K562 (cell line): Measurements from ENCODE around the gene LRP1. TPM values are rescaled to one million over a fixed set of nuclear protein-coding genes. Genes with fewer than 3 reads are reported as not detected.
A peak's percentile ranks its signal among the peaks of the same experiment; 100 is the strongest.

Source experiments
- GATA2 ChIP-seq: sonication (generic); formaldehyde crosslinking; IDR thresholded peaks from 2 replicates; pipeline ENCODE4 v1.4.0; 2020; ENCODE audit warnings: mild to moderate bottlenecking, missing genetic modification reagents
- HDAC8 ChIP-seq: fragments of 450-650 bp; IDR thresholded peaks from 2 replicates; pipeline ENCODE4 v1.6.1; 2016; ENCODE audit warnings: mild to moderate bottlenecking, missing genetic modification characterization, moderate library complexity, missing compliant biosample characterization
- HIVEP1 ChIP-seq: fragments of 250-450 bp; sonication (Bioruptor Pico); IDR thresholded peaks from 2 replicates; pipeline ENCODE4 v1.4.0; 2020; ENCODE audit warnings: mild to moderate bottlenecking
- PRPF4 ChIP-seq: fragments of 200-400 bp; formaldehyde crosslinking; IDR thresholded peaks from one replicate; pipeline ENCODE4 v1.6.1; 2017; ENCODE audit warnings: low read length, low read depth, mild to moderate bottlenecking; ENCODE audit not compliant: insufficient read depth, poor library complexity, severe bottlenecking
- SRF ChIP-seq, 2 experiments: fragments of 250-450, 450-650 bp in 1 of 2; sonication (Bioruptor Pico) in 1 of 2; sonication (generic) in 1 of 2; formaldehyde crosslinking; IDR thresholded peaks; 2 replicates each; pipeline versions ENCODE4 v1.5.0 to v1.5.1; 2020 to 2022; ENCODE audit warnings: mild to moderate bottlenecking in 1 of 2, missing genetic modification reagents in 1 of 2
- WHSC1 ChIP-seq: IDR thresholded peaks from one replicate; pipeline ENCODE4 v1.6.1; 2012; ENCODE audit warnings: low read length, control low read depth, inconsistent platforms
- ZNF124 ChIP-seq: sonication (generic); formaldehyde crosslinking; IDR thresholded peaks from 2 replicates; pipeline ENCODE4 v1.8.1; 2022; ENCODE audit warnings: missing genetic modification reagents
- ZNF431 ChIP-seq: sonication (generic); formaldehyde crosslinking; IDR thresholded peaks from 2 replicates; pipeline ENCODE4 v1.8.0; 2022; ENCODE audit warnings: mild to moderate bottlenecking, missing genetic modification reagents
- polyA plus RNA-seq, 8 experiments: library from polyadenylated mRNA; depleted of rRNA in 4 of 8; stranded (reverse) in 5 of 8; unstranded in 3 of 8; fragments of >200 nt; fragmentation: Nextera tagmentation in 2 of 8; fragmentation: Illumina TruSeq in 1 of 8; extraction: Ambion mirVana in 2 of 8; extraction: Trizol in 1 of 8; gene quantifications; 2 replicates each; pipeline versions ENCODE4 v1.2.1 to v1.2.3, GENCODE V29; 2011 to 2014; ENCODE audit warnings: inconsistent platforms in 1 of 8, missing spikeins in 1 of 8
- total RNA-seq, 7 experiments: library from RNA; depleted of rRNA in 6 of 7; stranded (reverse); fragments of >200 nt in 6 of 7; fragmentation: Illumina TruSeq in 2 of 7; extraction: Trizol in 2 of 7; gene quantifications; 2 replicates each; pipeline versions ENCODE4 v1.2.1 to v1.2.3, GENCODE V29; 2011 to 2021; ENCODE audit warnings: low replicate concordance in 1 of 7
- TF ChIP-seq, protein P1 (sequence below), 2 experiments: fragments of 450-650 bp in 1 of 2; sonication (generic) in 1 of 2; formaldehyde crosslinking in 1 of 2; IDR thresholded peaks; 2 replicates each; pipeline versions ENCODE4 v1.7.1 to v1.9.0; 2016 to 2022; ENCODE audit warnings: inconsistent platforms in 1 of 2, mild to moderate bottlenecking in 1 of 2, missing genetic modification reagents in 1 of 2
- TF ChIP-seq, protein P2 (sequence below): sonication (generic); formaldehyde crosslinking; IDR thresholded peaks from 2 replicates; pipeline ENCODE4 v1.8.0; 2023; ENCODE audit warnings: mild to moderate bottlenecking, missing genetic modification reagents
- TF ChIP-seq, protein P3 (sequence below): sonication (generic); formaldehyde crosslinking; IDR thresholded peaks from 2 replicates; pipeline ENCODE4 v1.8.1; 2023; ENCODE audit warnings: mild to moderate bottlenecking, missing genetic modification reagents, moderate library complexity
- TF ChIP-seq, protein P4 (sequence below): fragments of 250-450 bp; sonication (Bioruptor Pico); IDR thresholded peaks from 2 replicates; pipeline ENCODE4 v1.5.0; 2021

Gene LRP1
- total and polyA plus RNA-seq, 9 of the 15 experiments (the other 6 are each of a cell fraction or from before 2014, with no cell fraction given), result 0.04 to 0.64 (median 0.19) TPM; not detected in 2

DNA sequence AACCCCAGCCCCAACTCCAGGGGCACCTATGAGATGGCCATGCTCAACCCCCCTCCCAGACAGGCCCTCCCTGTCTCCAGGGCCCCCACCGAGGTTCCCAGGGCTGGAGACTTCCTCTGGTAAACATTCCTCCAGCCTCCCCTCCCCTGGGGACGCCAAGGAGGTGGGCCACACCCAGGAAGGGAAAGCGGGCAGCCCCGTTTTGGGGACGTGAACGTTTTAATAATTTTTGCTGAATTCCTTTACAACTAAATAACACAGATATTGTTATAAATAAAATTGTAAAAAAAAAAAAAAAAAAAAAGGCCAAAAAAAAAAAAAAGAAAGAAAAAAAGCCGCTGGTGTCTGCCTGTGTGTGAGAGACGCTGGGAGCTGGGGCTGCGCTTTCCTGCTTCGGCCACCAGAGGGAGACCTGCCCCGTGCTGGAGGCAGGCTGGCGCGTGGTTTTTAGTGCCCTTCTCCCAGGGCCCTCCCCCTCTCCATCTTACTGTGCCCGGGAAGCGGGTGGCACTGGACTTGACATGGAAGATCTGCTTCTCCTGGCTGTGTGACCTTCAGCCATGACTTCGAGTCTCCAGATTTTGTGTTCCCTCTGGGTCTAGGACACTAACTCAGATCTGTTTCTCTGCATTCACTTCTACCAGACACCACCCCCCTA lies 84.9 kb downstream of the LRP1 start (continued):
- TF ChIP-seq, protein P1, sequence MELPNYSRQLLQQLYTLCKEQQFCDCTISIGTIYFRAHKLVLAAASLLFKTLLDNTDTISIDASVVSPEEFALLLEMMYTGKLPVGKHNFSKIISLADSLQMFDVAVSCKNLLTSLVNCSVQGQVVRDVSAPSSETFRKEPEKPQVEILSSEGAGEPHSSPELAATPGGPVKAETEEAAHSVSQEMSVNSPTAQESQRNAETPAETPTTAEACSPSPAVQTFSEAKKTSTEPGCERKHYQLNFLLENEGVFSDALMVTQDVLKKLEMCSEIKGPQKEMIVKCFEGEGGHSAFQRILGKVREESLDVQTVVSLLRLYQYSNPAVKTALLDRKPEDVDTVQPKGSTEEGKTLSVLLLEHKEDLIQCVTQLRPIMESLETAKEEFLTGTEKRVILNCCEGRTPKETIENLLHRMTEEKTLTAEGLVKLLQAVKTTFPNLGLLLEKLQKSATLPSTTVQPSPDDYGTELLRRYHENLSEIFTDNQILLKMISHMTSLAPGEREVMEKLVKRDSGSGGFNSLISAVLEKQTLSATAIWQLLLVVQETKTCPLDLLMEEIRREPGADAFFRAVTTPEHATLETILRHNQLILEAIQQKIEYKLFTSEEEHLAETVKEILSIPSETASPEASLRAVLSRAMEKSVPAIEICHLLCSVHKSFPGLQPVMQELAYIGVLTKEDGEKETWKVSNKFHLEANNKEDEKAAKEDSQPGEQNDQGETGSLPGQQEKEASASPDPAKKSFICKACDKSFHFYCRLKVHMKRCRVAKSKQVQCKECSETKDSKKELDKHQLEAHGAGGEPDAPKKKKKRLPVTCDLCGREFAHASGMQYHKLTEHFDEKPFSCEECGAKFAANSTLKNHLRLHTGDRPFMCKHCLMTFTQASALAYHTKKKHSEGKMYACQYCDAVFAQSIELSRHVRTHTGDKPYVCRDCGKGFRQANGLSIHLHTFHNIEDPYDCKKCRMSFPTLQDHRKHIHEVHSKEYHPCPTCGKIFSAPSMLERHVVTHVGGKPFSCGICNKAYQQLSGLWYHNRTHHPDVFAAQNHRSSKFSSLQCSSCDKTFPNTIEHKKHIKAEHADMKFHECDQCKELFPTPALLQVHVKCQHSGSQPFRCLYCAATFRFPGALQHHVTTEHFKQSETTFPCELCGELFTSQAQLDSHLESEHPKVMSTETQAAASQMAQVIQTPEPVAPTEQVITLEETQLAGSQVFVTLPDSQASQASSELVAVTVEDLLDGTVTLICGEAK (IDR thresholded peaks at IDR 0.05), result peak; percentile 74
- TF ChIP-seq, protein P1 (CRISPR knock-in tag; IDR thresholded peaks at IDR 0.05), result peak; percentile 59; the same call in 1 of the 2 replicates
- TF ChIP-seq ZNF431 (no peak), WHSC1 (no peak), GATA2 (CRISPR knock-in tag) (no peak), SRF (CRISPR knock-in tag; IDR thresholded peaks at IDR 0.05) (no peak), PRPF4 (no peak), ZNF124 (CRISPR knock-in tag) (no peak), HIVEP1 (CRISPR knock-in tag) (no peak), HDAC8 (tag) (no peak)
- TF ChIP-seq, protein P2, sequence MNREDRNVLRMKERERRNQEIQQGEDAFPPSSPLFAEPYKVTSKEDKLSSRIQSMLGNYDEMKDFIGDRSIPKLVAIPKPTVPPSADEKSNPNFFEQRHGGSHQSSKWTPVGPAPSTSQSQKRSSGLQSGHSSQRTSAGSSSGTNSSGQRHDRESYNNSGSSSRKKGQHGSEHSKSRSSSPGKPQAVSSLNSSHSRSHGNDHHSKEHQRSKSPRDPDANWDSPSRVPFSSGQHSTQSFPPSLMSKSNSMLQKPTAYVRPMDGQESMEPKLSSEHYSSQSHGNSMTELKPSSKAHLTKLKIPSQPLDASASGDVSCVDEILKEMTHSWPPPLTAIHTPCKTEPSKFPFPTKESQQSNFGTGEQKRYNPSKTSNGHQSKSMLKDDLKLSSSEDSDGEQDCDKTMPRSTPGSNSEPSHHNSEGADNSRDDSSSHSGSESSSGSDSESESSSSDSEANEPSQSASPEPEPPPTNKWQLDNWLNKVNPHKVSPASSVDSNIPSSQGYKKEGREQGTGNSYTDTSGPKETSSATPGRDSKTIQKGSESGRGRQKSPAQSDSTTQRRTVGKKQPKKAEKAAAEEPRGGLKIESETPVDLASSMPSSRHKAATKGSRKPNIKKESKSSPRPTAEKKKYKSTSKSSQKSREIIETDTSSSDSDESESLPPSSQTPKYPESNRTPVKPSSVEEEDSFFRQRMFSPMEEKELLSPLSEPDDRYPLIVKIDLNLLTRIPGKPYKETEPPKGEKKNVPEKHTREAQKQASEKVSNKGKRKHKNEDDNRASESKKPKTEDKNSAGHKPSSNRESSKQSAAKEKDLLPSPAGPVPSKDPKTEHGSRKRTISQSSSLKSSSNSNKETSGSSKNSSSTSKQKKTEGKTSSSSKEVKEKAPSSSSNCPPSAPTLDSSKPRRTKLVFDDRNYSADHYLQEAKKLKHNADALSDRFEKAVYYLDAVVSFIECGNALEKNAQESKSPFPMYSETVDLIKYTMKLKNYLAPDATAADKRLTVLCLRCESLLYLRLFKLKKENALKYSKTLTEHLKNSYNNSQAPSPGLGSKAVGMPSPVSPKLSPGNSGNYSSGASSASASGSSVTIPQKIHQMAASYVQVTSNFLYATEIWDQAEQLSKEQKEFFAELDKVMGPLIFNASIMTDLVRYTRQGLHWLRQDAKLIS (CRISPR knock-in tag), result no peak
- TF ChIP-seq, protein P3, sequence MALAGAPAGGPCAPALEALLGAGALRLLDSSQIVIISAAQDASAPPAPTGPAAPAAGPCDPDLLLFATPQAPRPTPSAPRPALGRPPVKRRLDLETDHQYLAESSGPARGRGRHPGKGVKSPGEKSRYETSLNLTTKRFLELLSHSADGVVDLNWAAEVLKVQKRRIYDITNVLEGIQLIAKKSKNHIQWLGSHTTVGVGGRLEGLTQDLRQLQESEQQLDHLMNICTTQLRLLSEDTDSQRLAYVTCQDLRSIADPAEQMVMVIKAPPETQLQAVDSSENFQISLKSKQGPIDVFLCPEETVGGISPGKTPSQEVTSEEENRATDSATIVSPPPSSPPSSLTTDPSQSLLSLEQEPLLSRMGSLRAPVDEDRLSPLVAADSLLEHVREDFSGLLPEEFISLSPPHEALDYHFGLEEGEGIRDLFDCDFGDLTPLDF (CRISPR knock-in tag), result no peak
- TF ChIP-seq, protein P4, sequence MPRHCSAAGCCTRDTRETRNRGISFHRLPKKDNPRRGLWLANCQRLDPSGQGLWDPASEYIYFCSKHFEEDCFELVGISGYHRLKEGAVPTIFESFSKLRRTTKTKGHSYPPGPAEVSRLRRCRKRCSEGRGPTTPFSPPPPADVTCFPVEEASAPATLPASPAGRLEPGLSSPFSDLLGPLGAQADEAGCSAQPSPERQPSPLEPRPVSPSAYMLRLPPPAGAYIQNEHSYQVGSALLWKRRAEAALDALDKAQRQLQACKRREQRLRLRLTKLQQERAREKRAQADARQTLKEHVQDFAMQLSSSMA (CRISPR knock-in tag), result no peak
